Adipocyte (in vitro differentiated cells): ENCODE results near the gene PCDHGA10.
"Not testable (repeated sequence)": the region's sequence is repeated elsewhere in the genome, so short reads cannot be mapped to it uniquely, and the experiment has no call there.

Experiments
- DNase-seq: peaks from one replicate; pipeline ENCODE4 v3.0.0-alpha.2; 2015; ENCODE audit warnings: low read depth
- H3K27me3 ChIP-seq: replicated peaks from 2 replicates; pipeline ENCODE4 v1.7.0; 2013; ENCODE audit warnings: mild to moderate bottlenecking, low read length, moderate library complexity; ENCODE audit not compliant: control insufficient read depth, insufficient read depth
- H3K36me3 ChIP-seq: 2 replicates; pipeline ENCODE4 v1.7.0; 2013; ENCODE audit warnings: low read length, mild to moderate bottlenecking, moderate library complexity; ENCODE audit not compliant: control insufficient read depth, insufficient read depth, severe bottlenecking
- H3K4me1 ChIP-seq: 2 replicates; pipeline ENCODE4 v1.7.0; 2013; ENCODE audit warnings: mild to moderate bottlenecking, low read length, moderate library complexity; ENCODE audit not compliant: control insufficient read depth, insufficient read depth
- H3K4me3 ChIP-seq: 2 replicates; pipeline ENCODE4 v1.7.0; 2013; ENCODE audit warnings: mild to moderate bottlenecking, low read length, moderate library complexity
- H3K9ac ChIP-seq: 2 replicates; pipeline ENCODE4 v1.7.0; 2013; ENCODE audit warnings: mild to moderate bottlenecking, low read length, moderate library complexity
- H3K9me3 ChIP-seq: 2 replicates; pipeline ENCODE4 v1.7.0; 2013; ENCODE audit warnings: mild to moderate bottlenecking, low read length, moderate library complexity; ENCODE audit not compliant: control insufficient read depth

The PCDHGA10 gene

DNA sequence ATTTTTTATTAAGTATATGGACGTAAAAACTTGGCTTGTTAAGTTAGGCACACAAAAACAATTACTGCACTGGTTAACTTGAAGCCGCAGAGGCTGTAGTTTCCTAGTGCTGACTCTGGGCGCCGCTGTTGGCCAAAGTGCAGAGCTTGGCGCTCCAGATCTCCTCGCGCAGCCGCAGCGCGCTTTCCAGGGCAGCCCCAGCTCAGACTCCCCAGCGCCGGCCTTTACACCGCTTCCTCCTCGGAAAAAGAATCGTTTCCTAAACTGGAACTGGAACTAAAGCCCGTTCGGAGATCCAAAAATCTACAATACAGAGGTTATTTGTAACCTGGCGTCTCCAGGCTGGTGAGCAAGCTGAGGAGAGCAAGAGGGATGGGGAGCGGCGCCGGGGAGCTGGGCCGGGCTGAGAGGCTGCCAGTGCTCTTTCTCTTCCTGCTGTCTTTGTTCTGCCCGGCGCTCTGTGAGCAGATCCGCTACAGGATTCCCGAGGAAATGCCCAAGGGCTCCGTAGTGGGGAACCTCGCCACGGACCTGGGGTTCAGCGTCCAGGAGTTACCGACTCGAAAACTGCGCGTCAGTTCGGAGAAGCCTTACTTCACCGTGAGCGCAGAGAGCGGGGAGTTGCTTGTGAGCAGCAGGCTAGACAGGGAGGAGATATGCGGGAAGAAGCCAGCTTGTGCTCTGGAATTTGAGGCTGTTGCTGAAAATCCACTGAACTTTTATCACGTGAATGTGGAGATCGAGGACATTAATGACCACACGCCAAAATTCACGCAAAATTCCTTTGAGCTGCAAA, 14.8 kb upstream of the PCDHGA10 start, which contains the start of gene PCDHGB5:
Gene PCDHGB5, plus strand, starts transcription at position 192 of the 796 bp plus-strand sequence. Its CDS starts 181 bp downstream, at position 373.
- Histone ChIP-seq H3K4me3 (peak within 1 kb of the TSS; percentile 74), H3K4me1 (peaks cover 13% of the 10 kb centered on the region), H3K9ac (peak within 1 kb of the TSS; percentile 63), H3K9me3 (peaks cover 44% of the 10 kb centered on the region)
- H3K36me3 ChIP-seq, H3K27me3 ChIP-seq: not testable (repeated sequence)
- peak; percentile 38 for DNase-seq

DNA sequence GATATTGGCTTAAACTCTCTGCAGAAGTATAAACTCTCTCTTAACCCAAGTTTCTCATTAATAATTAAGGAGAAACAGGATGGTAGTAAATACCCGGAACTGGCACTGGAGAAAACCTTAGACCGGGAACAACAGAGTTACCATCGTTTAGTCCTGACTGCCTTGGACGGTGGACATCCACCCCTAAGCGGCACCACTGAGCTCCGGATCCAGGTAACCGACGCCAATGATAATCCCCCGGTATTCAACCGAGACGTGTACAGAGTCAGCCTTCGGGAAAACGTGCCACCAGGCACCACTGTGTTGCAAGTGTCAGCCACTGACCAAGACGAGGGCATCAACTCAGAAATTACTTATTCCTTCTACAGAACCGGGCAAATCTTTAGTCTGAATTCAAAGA, 14.2 kb upstream of the PCDHGA10 start:
- Histone ChIP-seq H3K9me3 (peaks cover 44% of the 10 kb centered on the region), H3K27me3 (no peaks in the 10 kb centered on the region), H3K36me3 (no peaks in the 10 kb centered on the region), H3K4me1 (peaks cover 13% of the 10 kb centered on the region), H3K4me3 (peak overlapping the region; percentile 63), H3K9ac (no peak overlapping the region)
- no peak for DNase-seq

DNA sequence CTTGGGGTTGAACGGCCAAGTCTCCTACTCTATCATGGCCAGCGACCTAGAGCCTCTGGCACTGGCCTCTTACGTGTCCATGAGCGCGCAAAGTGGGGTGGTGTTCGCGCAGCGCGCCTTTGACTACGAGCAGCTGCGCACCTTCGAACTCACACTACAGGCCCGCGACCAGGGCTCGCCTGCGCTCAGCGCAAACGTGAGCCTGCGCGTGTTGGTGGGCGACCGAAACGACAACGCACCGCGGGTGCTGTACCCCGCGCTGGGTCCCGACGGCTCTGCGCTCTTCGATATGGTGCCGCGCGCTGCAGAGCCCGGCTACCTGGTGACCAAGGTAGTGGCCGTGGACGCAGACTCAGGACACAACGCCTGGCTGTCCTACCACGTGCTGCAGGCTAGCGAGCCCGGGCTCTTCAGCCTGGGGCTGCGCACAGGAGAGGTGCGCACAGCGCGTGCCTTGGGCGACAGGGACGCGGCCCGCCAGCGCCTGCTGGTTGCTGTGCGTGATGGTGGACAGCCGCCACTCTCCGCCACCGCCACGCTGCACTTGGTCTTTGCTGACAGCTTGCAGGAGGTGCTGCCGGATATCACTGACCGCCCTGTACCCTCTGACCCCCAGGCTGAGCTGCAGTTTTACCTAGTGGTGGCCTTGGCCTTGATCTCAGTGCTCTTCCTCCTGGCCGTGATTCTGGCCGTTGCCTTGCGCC, 13.1 kb upstream of the PCDHGA10 start:
- Histone ChIP-seq H3K4me1 (peaks cover 13% of the 10 kb centered on the region), H3K9ac (no peak overlapping the region), H3K4me3 (peak overlapping the region; percentile 67), H3K27me3 (no peaks in the 10 kb centered on the region), H3K9me3 (peaks cover 44% of the 10 kb centered on the region), H3K36me3 (no peaks in the 10 kb centered on the region)
- DNase-seq: no peak

DNA sequence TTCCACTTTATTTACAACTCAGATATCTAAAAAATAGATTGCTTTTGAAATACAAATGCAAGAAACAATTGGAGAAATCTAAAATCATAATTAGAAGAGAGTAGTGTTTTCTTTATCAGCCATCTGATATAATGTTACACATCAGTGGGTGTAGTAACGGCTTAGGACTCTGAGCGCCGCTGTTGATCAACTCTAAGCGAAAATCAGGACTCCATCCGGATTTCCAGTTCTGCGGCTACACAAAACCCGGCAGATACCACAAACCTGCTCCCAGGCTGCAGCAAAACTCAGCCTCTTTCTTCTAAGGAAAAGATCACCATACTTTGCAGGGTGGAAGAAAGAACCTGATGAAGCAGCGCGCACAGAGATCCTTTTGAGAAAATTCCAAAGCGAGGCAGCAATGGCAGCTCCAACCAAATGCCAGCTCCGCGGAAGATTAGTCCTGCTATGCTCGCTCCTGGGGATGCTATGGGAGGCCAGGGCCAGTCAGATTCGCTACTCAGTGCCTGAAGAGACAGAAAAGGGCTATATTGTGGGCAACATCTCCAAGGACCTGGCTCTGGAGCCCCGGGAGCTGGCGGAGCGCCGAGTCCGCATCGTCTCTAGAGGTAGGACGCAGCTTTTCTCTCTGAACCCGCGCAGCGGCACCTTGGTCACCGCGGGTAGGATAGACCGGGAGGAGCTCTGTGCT, 10.1 kb upstream of the PCDHGA10 start, which contains the start of gene PCDHGA9:
Gene PCDHGA9, plus strand, starts transcription at position 226 of the 691 bp plus-strand sequence. Its CDS starts 175 bp downstream, at position 401.
- Histone ChIP-seq H3K9ac (peak within 1 kb of the TSS; percentile 36), H3K27me3 (no peaks in the 10 kb centered on the region), H3K9me3 (peaks cover 49% of the 10 kb centered on the region), H3K4me3 (peak within 1 kb of the TSS; percentile 79), H3K36me3 (no peaks in the 10 kb centered on the region), H3K4me1 (peaks cover 13% of the 10 kb centered on the region)
- DNase-seq: peak; percentile 76

DNA sequence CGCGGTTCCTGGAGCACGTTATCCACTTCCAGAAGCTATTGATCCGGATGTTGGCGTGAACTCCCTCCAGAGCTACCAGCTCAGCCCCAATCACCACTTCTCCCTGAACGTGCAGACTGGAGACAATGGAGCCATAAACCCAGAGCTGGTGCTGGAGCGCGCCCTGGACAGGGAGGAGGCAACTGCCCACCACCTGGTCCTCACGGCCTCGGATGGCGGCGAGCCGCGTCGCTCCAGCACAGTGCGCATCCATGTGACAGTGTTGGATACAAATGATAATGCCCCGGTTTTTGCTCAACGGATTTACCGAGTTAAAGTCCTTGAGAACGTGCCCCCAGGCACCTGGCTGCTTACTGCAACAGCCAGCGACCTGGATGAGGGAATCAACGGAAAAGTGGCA, 9.4 kb upstream of the PCDHGA10 start:
- DNase-seq: no peak
- Histone ChIP-seq H3K36me3 (no peaks in the 10 kb centered on the region), H3K9ac (no peak overlapping the region), H3K9me3 (peaks cover 51% of the 10 kb centered on the region), H3K4me1 (peaks cover 13% of the 10 kb centered on the region), H3K27me3 (no peaks in the 10 kb centered on the region), H3K4me3 (peak overlapping the region; percentile 79)

DNA sequence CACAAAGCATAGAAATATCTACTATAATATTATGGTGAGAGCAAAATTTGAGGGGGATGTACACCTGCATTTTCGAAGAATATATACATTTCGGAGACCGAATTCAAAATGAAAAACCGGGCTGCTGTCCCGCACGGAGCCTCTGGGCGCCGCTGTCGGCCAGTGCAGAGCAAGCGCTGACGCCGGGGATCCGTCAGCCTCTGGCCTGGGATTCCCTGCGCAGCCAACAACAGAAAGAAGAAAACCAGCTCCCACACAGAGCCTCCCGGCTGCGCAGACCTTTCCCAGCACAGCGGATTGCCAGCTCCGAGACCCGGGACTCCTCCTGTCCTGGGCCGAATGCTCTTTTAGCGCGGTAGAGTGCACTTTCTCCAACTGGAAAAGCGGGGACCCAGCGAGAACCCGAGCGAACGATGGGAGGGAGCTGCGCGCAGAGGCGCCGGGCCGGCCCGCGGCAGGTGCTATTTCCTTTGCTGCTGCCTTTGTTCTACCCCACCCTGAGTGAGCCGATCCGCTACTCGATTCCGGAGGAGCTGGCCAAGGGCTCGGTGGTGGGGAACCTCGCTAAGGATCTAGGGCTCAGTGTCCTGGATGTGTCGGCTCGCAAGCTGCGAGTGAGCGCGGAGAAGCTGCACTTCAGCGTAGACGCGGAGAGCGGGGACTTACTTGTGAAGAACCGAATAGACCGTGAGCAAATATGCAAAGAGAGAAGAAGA, 4.8 kb upstream of the PCDHGA10 start, which contains the start of gene PCDHGB6:
Gene PCDHGB6, plus strand, starts transcription at position 232 of the 716 bp plus-strand sequence. Its CDS starts 182 bp downstream, at position 414.
- H3K4me1 ChIP-seq, H3K36me3 ChIP-seq, H3K27me3 ChIP-seq, DNase-seq, H3K9ac ChIP-seq: not testable (repeated sequence)
- peaks cover 42% of the 10 kb centered on the region for H3K9me3 ChIP-seq
- peak within 1 kb of the TSS; percentile 72 for H3K4me3 ChIP-seq

DNA sequence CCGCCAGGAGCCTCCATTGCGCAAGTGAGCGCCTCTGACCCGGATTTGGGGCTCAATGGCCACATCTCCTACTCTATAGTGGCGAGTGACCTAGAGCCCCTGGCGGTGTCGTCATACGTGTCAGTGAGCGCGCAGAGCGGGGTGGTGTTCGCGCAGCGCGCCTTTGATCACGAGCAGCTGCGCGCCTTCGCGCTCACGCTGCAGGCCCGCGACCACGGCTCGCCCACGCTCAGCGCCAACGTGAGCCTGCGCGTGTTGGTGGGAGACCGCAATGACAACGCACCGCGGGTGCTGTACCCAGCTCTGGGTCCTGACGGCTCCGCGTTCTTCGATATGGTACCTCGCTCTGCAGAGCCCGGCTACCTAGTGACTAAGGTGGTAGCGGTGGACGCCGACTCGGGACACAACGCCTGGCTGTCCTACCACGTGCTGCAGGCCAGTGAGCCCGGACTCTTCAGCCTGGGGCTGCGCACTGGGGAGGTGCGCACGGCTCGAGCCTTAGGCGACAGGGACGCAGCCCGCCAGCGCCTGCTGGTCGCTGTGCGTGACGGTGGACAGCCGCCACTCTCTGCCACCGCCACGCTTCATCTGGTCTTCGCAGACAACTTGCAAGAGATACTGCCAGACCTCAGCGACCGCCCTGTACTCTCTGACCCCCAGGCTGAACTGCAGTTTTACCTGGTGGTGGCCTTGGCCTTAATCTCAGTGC, 3.0 kb upstream of the PCDHGA10 start:
- no peak overlapping the region for H3K9ac ChIP-seq
- H3K36me3 ChIP-seq: no peaks in the 10 kb centered on the region
- DNase-seq: no peak
- peak overlapping the region; percentile 50 for H3K4me3 ChIP-seq
- peaks cover 36% of the 10 kb centered on the region for H3K9me3 ChIP-seq
- peaks cover 6% of the 10 kb centered on the region for H3K27me3 ChIP-seq
- no peaks in the 10 kb centered on the region for H3K4me1 ChIP-seq

DNA sequence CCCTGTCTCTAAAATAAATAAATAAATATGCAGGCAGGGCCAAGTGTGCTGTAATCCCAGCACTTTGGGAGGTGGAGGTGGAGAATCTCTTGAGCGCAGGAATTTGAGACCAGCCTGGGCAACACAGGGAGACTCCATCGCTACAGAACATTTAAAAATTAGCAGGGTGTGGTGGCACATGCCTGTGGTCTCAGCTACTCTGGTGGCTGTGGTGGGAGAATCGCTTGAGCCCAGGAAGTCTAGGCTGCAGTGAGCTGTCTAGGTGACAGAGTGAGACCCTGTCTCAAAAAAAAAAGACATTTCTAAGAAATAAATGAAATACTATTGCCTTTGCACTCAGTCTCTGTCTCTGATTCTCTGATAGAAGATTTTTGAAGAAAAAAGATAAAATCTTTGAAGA, 1.2 kb upstream of the PCDHGA10 start:
- Histone ChIP-seq H3K9ac (no peak overlapping the region), H3K4me3 (no peak overlapping the region), H3K27me3 (peaks cover 6% of the 10 kb centered on the region), H3K9me3 (peaks cover 35% of the 10 kb centered on the region), H3K36me3 (no peaks in the 10 kb centered on the region), H3K4me1 (no peaks in the 10 kb centered on the region)
- no peak for DNase-seq

DNA sequence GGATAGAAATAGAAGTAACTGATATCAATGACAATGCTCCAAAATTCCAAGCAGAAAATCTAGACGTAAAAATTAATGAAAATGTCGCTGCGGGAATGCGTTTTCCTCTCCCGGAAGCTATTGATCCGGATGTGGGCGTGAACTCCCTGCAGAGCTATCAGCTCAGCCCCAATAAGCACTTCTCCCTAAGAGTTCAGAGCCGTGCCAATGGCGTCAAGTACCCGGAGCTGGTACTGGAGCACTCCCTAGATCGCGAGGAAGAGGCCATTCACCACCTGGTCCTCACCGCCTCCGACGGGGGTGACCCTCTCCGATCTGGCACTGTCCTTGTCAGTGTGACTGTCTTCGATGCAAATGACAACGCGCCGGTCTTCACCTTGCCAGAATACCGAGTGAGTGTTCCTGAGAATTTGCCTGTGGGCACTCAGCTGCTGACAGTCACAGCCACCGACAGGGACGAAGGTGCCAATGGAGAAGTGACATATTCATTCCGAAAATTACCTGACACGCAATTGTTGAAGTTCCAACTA, 818 bp downstream of the PCDHGA10 start:
- Histone ChIP-seq H3K9ac (peak overlapping the region; percentile 79), H3K36me3 (no peaks in the 10 kb centered on the region), H3K27me3 (peaks cover 6% of the 10 kb centered on the region), H3K4me3 (peak overlapping the region; percentile 85), H3K4me1 (no peaks in the 10 kb centered on the region), H3K9me3 (peaks cover 29% of the 10 kb centered on the region)
- DNase-seq: no peak
